ENCODE results near the gene PPM1F. TPM values are rescaled to one million over a fixed set of nuclear protein-coding genes. Genes with fewer than 3 reads are reported as not detected.
"Not testable (repeated sequence)": the region's sequence is repeated elsewhere in the genome, so short reads cannot be mapped to it uniquely, and the experiment has no call there.

PPM1F gene
- total RNA-seq, 1 donor from 2014 or later, result 40.1 TPM

- peaks cover 4% of the 10 kb centered on the region for H3K9me3 Mint-ChIP-seq (ENCODE audit: unreplicated experiment)
- no peak for TF ChIP-seq CTCF (IDR thresholded peaks at IDR 0.05; ENCODE audit: partially characterized antibody, unreplicated experiment)
These were observed 79.0 kb downstream of the PPM1F start for GRCh38 chr22:21873619-21874018.

GRCh38 chr22:21872741-21873140 is 79.9 kb downstream of the PPM1F start:
- H3K9me3 Mint-ChIP-seq (ENCODE audit: unreplicated experiment); H3K36me3 Mint-ChIP-seq (ENCODE audit: unreplicated experiment); H3K4me3 Mint-ChIP-seq (ENCODE audit: unreplicated experiment); H3K27me3 Mint-ChIP-seq (ENCODE audit: unreplicated experiment); H3K27ac Mint-ChIP-seq (ENCODE audit: unreplicated experiment); DNase-seq; H3K4me1 Mint-ChIP-seq (ENCODE audit: low read depth, unreplicated experiment): not testable (repeated sequence)

More at GRCh38 chr22:21873619-21874018, 79.0 kb downstream of the PPM1F start:
- Mint-ChIP-seq H3K4me3 (ENCODE audit: unreplicated experiment) (no peak overlapping the region), H3K36me3 (ENCODE audit: unreplicated experiment) (no peaks in the 10 kb centered on the region), H3K4me1 (ENCODE audit: low read depth, unreplicated experiment) (peaks cover under 1% of the 10 kb centered on the region), H3K27me3 (ENCODE audit: unreplicated experiment) (no peaks in the 10 kb centered on the region), H3K27ac (ENCODE audit: unreplicated experiment) (no peak overlapping the region)
- DNase-seq, result no peak

Other genes with a start within 250 kb of the PPM1F start
- gene YPEL1, start 217.1 kb downstream of the PPM1F start, total RNA-seq (ENCODE audit: unreplicated experiment), result 71.2 TPM
- gene MAPK1, start 85.2 kb downstream of the PPM1F start, total RNA-seq (ENCODE audit: unreplicated experiment), result 148 TPM
- gene TOP3B, start 29.9 kb upstream of the PPM1F start, total RNA-seq (ENCODE audit: unreplicated experiment), result 83.5 TPM